ENCODE measurements around the gene P2RY14. TPM values are rescaled to one million over a fixed set of nuclear protein-coding genes. Genes with fewer than 3 reads are reported as not detected.

P2RY14 gene
- total RNA-seq, 2 donors from 2014 or later: 1.7 to 2.9 TPM

GRCh38 chr3:151169262-151169947, 108.9 kb downstream of the P2RY14 start:
- H3K27ac ChIP-seq: peak overlapping the region; percentile 25
- H3K4me1 ChIP-seq: no peaks in the 10 kb centered on the region
- H3K36me3 ChIP-seq: no peaks in the 10 kb centered on the region
- H3K27me3 ChIP-seq: no peaks in the 10 kb centered on the region
- no peaks in the 10 kb centered on the region for H3K9me3 ChIP-seq
- no peak overlapping the region for H3K4me3 ChIP-seq
- no peak for TF ChIP-seq CTCF (IDR thresholded peaks at IDR 0.05)
- H3K9ac ChIP-seq (ENCODE audit: low read depth in 2 of 2, low read length in 2 of 2): no peak overlapping the region
- intact Hi-C loops (cut with DNase I): loop anchor here (2.0 to 5.0 kb wide), 2 partner anchors 58 to 113 kb away; no protein-coding TSS in a partner anchor
- no peak for DNase-seq

- peak; percentile 89 for DNase-seq
- Histone ChIP-seq H3K36me3 (no peaks in the 10 kb centered on the region), H3K9ac (ENCODE audit: low read depth in 2 of 2, low read length in 2 of 2) (no peak overlapping the region), H3K4me3 (no peak overlapping the region), H3K27me3 (no peaks in the 10 kb centered on the region), H3K27ac (no peak overlapping the region), H3K4me1 (no peaks in the 10 kb centered on the region), H3K9me3 (no peaks in the 10 kb centered on the region)
- peak; percentile 86 for TF ChIP-seq CTCF (IDR thresholded peaks at IDR 0.05)
- intact Hi-C loops (cut with DNase I): loop anchor here (2.0 to 5.0 kb wide), 2 partner anchors 59 to 114 kb away; no protein-coding TSS in a partner anchor
Observed at GRCh38 chr3:151168269-151169094, 109.9 kb downstream of the P2RY14 start.

GRCh38 chr3:151166161-151166560, 112.2 kb downstream of the P2RY14 start:
- H3K9ac ChIP-seq (ENCODE audit: low read depth in 2 of 2, low read length in 2 of 2): no peak overlapping the region
- no peak for TF ChIP-seq CTCF (IDR thresholded peaks at IDR 0.05)
- H3K27me3 ChIP-seq: no peaks in the 10 kb centered on the region
- H3K9me3 ChIP-seq: no peaks in the 10 kb centered on the region
- no peaks in the 10 kb centered on the region for H3K4me1 ChIP-seq
- no peak overlapping the region for H3K4me3 ChIP-seq
- no peaks in the 10 kb centered on the region for H3K36me3 ChIP-seq
- H3K27ac ChIP-seq: no peak overlapping the region
- intact Hi-C loops (cut with DNase I): loop anchor here (5.0 kb wide), 1 partner anchor 61 kb away; no protein-coding TSS in a partner anchor
- DNase-seq: no peak

- no peak overlapping the region for H3K9ac ChIP-seq (ENCODE audit: low read depth in 2 of 2, low read length in 2 of 2)
- intact Hi-C loops (cut with DNase I): loop anchor here (5.0 kb wide), 1 partner anchor 62 kb away; no protein-coding TSS in a partner anchor
- no peak for DNase-seq
- no peak for TF ChIP-seq CTCF (IDR thresholded peaks at IDR 0.05)
- H3K9me3 ChIP-seq: no peaks in the 10 kb centered on the region
- no peak overlapping the region for H3K4me3 ChIP-seq
- no peak overlapping the region for H3K27ac ChIP-seq
- H3K4me1 ChIP-seq: no peaks in the 10 kb centered on the region
- H3K27me3 ChIP-seq: no peaks in the 10 kb centered on the region
- H3K36me3 ChIP-seq: no peaks in the 10 kb centered on the region
Observed at GRCh38 chr3:151165226-151165625, 113.1 kb downstream of the P2RY14 start.

Other genes with a start within 250 kb of the P2RY14 start
- gene MED12L, start 192.9 kb downstream of the P2RY14 start, total RNA-seq: 1 to 10 TPM in 1 of 2 donors, under 1 TPM in 1; 0.32 to 1.3 TPM
- under 1 TPM; 0.40 to 0.53 TPM for gene GPR171, start 75.3 kb downstream of the P2RY14 start, total RNA-seq
- not detected for gene GPR87, start 38.3 kb upstream of the P2RY14 start, total RNA-seq
- gene P2RY13, start 51.0 kb upstream of the P2RY14 start, total RNA-seq: under 1 TPM; 0.27 to 0.80 TPM
- under 1 TPM; 0.17 to 0.72 TPM for gene P2RY12, start 106.2 kb upstream of the P2RY14 start, total RNA-seq
- 1 to 10 TPM in 1 of 2 donors, under 1 TPM in 1; 0.96 to 1.5 TPM for gene IGSF10, start 182.5 kb upstream of the P2RY14 start, total RNA-seq